ENCODE data around the gene RNU1-2.
"Not testable (repeated sequence)": the region's sequence is repeated elsewhere in the genome, so short reads cannot be mapped to it uniquely, and the experiment has no call there.

- not testable (repeated sequence) for TF ChIP-seq CTCF (IDR thresholded peaks at IDR 0.05; ENCODE audit: low read depth, low read length, poor library complexity, severe bottlenecking); EZH2phosphoT487 (IDR thresholded peaks at IDR 0.05; ENCODE audit: borderline replicate concordance, low read length)
Measured at GRCh38 chr1:16871171-16871570, 24.6 kb upstream of the RNU1-2 start.

All from DOHH2 (cell line).